ENCODE measurements around the gene ADAMTSL3. TPM values are rescaled to one million over a fixed set of nuclear protein-coding genes. Genes with fewer than 3 reads are reported as not detected.

The ADAMTSL3 gene
- total and polyA plus RNA-seq, 2 experiments from 2014 or later = 0.61 to 0.87 TPM

GRCh38 chr15:83846847-83847246 is 192.9 kb downstream of the ADAMTSL3 start:
- H3K36me3 ChIP-seq (ENCODE audit: insufficient read depth) = no peaks in the 10 kb centered on the region
- no peak overlapping the region for H3K27ac ChIP-seq (ENCODE audit: low read depth)
- H3K27me3 ChIP-seq (ENCODE audit: insufficient read depth) = no peaks in the 10 kb centered on the region
- no peaks in the 10 kb centered on the region for H3F3A ChIP-seq (replicated peaks; ENCODE audit: low read depth)
- H3K4me1 ChIP-seq (ENCODE audit: insufficient read depth) = no peaks in the 10 kb centered on the region
- no peak overlapping the region for H2AFZ ChIP-seq
- TF ChIP-seq, protein P1, sequence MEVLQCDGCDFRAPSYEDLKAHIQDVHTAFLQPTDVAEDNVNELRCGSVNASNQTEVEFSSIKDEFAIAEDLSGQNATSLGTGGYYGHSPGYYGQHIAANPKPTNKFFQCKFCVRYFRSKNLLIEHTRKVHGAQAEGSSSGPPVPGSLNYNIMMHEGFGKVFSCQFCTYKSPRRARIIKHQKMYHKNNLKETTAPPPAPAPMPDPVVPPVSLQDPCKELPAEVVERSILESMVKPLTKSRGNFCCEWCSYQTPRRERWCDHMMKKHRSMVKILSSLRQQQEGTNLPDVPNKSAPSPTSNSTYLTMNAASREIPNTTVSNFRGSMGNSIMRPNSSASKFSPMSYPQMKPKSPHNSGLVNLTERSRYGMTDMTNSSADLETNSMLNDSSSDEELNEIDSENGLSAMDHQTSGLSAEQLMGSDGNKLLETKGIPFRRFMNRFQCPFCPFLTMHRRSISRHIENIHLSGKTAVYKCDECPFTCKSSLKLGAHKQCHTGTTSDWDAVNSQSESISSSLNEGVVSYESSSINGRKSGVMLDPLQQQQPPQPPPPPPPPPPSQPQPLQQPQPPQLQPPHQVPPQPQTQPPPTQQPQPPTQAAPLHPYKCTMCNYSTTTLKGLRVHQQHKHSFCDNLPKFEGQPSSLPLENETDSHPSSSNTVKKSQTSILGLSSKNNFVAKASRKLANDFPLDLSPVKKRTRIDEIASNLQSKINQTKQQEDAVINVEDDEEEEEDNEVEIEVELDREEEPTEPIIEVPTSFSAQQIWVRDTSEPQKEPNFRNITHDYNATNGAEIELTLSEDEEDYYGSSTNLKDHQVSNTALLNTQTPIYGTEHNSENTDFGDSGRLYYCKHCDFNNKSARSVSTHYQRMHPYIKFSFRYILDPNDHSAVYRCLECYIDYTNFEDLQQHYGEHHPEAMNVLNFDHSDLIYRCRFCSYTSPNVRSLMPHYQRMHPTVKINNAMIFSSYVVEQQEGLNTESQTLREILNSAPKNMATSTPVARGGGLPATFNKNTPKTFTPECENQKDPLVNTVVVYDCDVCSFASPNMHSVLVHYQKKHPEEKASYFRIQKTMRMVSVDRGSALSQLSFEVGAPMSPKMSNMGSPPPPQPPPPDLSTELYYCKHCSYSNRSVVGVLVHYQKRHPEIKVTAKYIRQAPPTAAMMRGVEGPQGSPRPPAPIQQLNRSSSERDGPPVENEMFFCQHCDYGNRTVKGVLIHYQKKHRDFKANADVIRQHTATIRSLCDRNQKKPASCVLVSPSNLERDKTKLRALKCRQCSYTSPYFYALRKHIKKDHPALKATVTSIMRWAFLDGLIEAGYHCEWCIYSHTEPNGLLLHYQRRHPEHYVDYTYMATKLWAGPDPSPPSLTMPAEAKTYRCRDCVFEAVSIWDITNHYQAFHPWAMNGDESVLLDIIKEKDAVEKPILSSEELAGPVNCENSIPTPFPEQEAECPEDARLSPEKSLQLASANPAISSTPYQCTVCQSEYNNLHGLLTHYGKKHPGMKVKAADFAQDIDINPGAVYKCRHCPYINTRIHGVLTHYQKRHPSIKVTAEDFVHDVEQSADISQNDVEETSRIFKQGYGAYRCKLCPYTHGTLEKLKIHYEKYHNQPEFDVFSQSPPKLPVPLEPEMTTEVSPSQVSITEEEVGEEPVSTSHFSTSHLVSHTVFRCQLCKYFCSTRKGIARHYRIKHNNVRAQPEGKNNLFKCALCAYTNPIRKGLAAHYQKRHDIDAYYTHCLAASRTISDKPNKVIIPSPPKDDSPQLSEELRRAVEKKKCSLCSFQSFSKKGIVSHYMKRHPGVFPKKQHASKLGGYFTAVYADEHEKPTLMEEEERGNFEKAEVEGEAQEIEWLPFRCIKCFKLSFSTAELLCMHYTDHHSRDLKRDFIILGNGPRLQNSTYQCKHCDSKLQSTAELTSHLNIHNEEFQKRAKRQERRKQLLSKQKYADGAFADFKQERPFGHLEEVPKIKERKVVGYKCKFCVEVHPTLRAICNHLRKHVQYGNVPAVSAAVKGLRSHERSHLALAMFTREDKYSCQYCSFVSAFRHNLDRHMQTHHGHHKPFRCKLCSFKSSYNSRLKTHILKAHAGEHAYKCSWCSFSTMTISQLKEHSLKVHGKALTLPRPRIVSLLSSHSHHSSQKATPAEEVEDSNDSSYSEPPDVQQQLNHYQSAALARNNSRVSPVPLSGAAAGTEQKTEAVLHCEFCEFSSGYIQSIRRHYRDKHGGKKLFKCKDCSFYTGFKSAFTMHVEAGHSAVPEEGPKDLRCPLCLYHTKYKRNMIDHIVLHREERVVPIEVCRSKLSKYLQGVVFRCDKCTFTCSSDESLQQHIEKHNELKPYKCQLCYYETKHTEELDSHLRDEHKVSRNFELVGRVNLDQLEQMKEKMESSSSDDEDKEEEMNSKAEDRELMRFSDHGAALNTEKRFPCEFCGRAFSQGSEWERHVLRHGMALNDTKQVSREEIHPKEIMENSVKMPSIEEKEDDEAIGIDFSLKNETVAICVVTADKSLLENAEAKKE (CRISPR knock-in tag; IDR thresholded peaks at IDR 0.05) = no peak
- H4K20me1 ChIP-seq (replicated peaks; ENCODE audit: insufficient read depth) = no peaks in the 10 kb centered on the region
- Mint-ChIP-seq H3K4me3 (no peak overlapping the region), H3K27ac (no peak overlapping the region), H3K4me1 (peaks cover 3% of the 10 kb centered on the region; the same call in 1 of the 3 replicates), H3K27me3 (ENCODE audit: insufficient read depth, low read depth, poor library complexity) (peaks cover 2% of the 10 kb centered on the region), H3K36me3 (ENCODE audit: low read depth) (no peaks in the 10 kb centered on the region), H3K9me3 (no peaks in the 10 kb centered on the region)
- H3K9me2 ChIP-seq (ENCODE audit: insufficient read depth) = no peaks in the 10 kb centered on the region
- no peaks in the 10 kb centered on the region for H3K79me2 ChIP-seq (replicated peaks; ENCODE audit: insufficient read depth)
- DNase-seq (ENCODE audit: low spot score) = no peak
- H3K4me3 ChIP-seq = no peak overlapping the region
- no peak for ATAC-seq
- no peak overlapping the region for H3K4me2 ChIP-seq

DNA sequence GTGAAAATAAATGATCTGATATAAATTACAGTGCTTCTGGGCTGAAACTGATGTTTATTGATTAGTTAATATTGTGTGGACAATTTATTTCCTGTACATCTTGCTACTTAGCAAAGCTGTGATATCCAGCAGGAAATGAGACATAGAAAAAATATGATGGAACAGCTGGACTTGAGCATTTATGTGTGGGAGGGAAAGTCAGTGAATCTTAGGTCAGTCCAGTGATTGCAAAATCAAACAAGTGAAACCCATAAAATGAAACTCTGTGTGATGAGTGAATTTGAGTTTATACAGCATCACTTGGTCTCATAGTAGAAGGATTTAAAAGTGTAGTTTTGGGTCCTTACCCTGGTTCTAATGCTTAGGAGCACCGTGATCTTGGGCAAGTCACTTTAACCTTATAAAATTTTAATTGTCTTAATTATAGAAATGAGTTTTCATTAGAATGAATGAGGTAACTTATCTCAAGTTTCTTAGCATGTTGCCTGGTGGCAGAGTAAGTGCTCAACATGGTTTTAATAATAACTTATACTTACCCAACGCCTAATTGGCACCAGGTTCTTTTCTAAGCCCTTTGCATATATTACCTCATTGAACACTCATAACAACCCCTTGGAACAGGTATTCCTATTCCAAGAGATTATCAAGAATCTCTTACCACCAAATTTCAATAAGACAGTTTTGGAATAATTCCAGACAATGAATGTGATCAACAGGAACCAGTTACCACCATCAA is 194.6 kb downstream of the ADAMTSL3 start:
- Mint-ChIP-seq H3K4me1 (no peaks in the 10 kb centered on the region), H3K9me3 (no peaks in the 10 kb centered on the region), H3K27ac (no peak overlapping the region), H3K36me3 (ENCODE audit: low read depth) (no peaks in the 10 kb centered on the region), H3K27me3 (ENCODE audit: insufficient read depth, low read depth, poor library complexity) (peaks cover 2% of the 10 kb centered on the region), H3K4me3 (no peak overlapping the region)
- no peak for ATAC-seq
- H3K4me3 ChIP-seq = no peak overlapping the region
- no peak overlapping the region for H3K4me2 ChIP-seq
- no peaks in the 10 kb centered on the region for H3K9me2 ChIP-seq (ENCODE audit: insufficient read depth)
- TF ChIP-seq, protein P2, sequence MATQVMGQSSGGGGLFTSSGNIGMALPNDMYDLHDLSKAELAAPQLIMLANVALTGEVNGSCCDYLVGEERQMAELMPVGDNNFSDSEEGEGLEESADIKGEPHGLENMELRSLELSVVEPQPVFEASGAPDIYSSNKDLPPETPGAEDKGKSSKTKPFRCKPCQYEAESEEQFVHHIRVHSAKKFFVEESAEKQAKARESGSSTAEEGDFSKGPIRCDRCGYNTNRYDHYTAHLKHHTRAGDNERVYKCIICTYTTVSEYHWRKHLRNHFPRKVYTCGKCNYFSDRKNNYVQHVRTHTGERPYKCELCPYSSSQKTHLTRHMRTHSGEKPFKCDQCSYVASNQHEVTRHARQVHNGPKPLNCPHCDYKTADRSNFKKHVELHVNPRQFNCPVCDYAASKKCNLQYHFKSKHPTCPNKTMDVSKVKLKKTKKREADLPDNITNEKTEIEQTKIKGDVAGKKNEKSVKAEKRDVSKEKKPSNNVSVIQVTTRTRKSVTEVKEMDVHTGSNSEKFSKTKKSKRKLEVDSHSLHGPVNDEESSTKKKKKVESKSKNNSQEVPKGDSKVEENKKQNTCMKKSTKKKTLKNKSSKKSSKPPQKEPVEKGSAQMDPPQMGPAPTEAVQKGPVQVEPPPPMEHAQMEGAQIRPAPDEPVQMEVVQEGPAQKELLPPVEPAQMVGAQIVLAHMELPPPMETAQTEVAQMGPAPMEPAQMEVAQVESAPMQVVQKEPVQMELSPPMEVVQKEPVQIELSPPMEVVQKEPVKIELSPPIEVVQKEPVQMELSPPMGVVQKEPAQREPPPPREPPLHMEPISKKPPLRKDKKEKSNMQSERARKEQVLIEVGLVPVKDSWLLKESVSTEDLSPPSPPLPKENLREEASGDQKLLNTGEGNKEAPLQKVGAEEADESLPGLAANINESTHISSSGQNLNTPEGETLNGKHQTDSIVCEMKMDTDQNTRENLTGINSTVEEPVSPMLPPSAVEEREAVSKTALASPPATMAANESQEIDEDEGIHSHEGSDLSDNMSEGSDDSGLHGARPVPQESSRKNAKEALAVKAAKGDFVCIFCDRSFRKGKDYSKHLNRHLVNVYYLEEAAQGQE (IDR thresholded peaks at IDR 0.05; ENCODE audit: unreplicated experiment) = no peak
- no peak for TF ChIP-seq EZH2 (IDR thresholded peaks at IDR 0.05; ENCODE audit: low read depth, unreplicated experiment)
- TF ChIP-seq ETS1 (IDR thresholded peaks at IDR 0.05) = no peak
- TF ChIP-seq ZNF331 (CRISPR knock-in tag; IDR thresholded peaks at IDR 0.05; ENCODE audit: low read depth) = no peak
- TF ChIP-seq STAT1 (IDR thresholded peaks at IDR 0.05; ENCODE audit: unreplicated experiment) = no peak
- H3K27ac ChIP-seq (ENCODE audit: low read depth) = no peak overlapping the region
- H3K36me3 ChIP-seq (ENCODE audit: insufficient read depth) = no peaks in the 10 kb centered on the region
- H3F3A ChIP-seq (replicated peaks; ENCODE audit: low read depth) = no peaks in the 10 kb centered on the region
- DNase-seq (ENCODE audit: low spot score) = no peak
- H2AFZ ChIP-seq = no peak overlapping the region
- no peaks in the 10 kb centered on the region for H3K27me3 ChIP-seq (ENCODE audit: insufficient read depth)
- H4K20me1 ChIP-seq (replicated peaks; ENCODE audit: insufficient read depth) = no peaks in the 10 kb centered on the region
- no peaks in the 10 kb centered on the region for H3K4me1 ChIP-seq (ENCODE audit: insufficient read depth)
- no peaks in the 10 kb centered on the region for H3K79me2 ChIP-seq (replicated peaks; ENCODE audit: insufficient read depth)
